C4-2B (cell line): ENCODE measurements around the gene FAM177B.

Experiments used
- CTCF ChIP-seq: fragments of 450-650 bp; conservative IDR thresholded peaks from 2 replicates; pipeline ENCODE4 v1.5.1; 2017; ENCODE audit warnings: mild to moderate bottlenecking
- ZFX ChIP-seq: fragments of 450-650 bp; IDR thresholded peaks from 2 replicates; pipeline ENCODE4 v1.6.1; 2017

GRCh38 chr1:222691016-222691415 is 46.0 kb upstream of the FAM177B start:
- TF ChIP-seq CTCF (no peak), ZFX (no peak)
